Right lung (tissue), 5 donors: Measurements from ENCODE around the gene CELF2. TPM values are rescaled to one million over a fixed set of nuclear protein-coding genes. Genes with fewer than 3 reads are reported as not detected.
A peak's percentile ranks its signal among the peaks of the same experiment; 100 is the strongest.

Experiments used
- DNase-seq, 2 donors: peaks; one replicate each; pipeline ENCODE4 v3.0.0-alpha.2; 2013
- polyA plus RNA-seq, 5 donors: library from polyadenylated mRNA; unstranded; fragments of 120-200 nt; gene quantifications; one replicate each; pipeline versions ENCODE4 v1.2.1 to v1.2.3, GENCODE V29; 2013; ENCODE audit warnings: inconsistent platforms in 1 of 5, low replicate concordance in 1 of 5; ENCODE audit not compliant: insufficient read length in 5 of 5, insufficient read depth in 1 of 5

Gene CELF2
- polyA plus RNA-seq, 5 donors, result 40.6 to 73.4 (median 59.8) TPM

- DNase-seq, result no peak
These were observed 247.8 kb downstream of the CELF2 start for GRCh38 chr10:11265484-11265883.

DNA sequence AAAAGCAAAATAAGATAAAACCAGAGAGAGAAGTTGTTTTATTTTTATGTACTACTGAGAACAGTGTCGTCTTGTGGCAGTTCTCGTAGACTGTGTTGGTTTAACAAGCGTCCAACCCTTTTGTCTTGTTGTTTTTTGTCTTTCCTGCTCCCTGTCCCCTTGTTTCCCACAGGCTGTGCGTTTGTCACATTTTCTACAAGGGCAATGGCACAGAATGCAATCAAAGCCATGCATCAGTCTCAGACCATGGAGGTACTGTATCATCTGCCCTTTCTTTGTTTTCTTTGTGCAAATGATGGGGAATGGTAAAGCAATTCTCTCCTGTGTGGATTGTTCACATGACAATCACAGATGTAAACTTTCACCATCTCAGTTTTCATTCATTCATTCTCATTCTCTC, 248.8 kb downstream of the CELF2 start:
- DNase-seq, result no peak

GRCh38 chr10:11270135-11270857, 252.6 kb downstream of the CELF2 start:
- peak; percentile 71 to 78 for DNase-seq

DNA sequence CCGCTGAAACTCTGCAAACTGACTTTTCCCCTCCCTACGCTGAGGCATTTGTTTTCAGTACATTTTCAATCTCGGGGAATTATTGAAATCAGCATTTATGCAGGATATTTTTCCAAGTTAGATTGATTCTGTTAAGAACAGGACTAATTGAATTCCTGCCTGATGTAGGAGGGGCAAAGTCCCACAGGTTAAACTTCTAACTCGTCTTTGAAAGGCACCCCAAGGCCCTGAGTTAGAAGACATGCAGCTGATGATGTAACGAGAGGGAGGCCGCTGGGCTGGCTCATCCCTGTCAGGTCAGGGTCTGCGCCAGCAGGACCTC, 253.1 kb downstream of the CELF2 start:
- no peak for DNase-seq

GRCh38 chr10:11272915-11273389, 255.3 kb downstream of the CELF2 start:
- no peak for DNase-seq

DNA sequence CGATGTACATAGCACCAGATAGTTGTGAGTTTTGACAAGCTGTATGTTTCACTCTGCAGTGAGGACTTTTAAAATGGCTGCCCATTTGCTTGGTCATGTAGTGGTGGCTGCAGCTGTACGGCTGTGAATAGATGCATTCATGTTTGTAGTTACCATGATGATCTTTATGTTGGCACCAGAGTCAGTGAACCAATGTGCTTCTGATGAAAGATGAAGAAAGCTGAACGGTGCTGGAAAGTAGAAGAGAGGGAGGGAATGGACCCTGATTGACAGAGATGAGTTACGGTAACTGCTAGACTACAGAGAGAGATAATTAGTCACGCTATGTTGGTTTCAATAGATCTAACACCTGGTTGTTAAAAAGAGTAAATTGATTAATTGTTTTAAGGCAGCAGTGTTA, 256.8 kb downstream of the CELF2 start:
- no peak for DNase-seq

GRCh38 chr10:11275651-11276050, 258.0 kb downstream of the CELF2 start:
- DNase-seq, result no peak

- no peak for DNase-seq
These were observed 258.8 kb downstream of the CELF2 start for GRCh38 chr10:11276449-11276990.

DNA sequence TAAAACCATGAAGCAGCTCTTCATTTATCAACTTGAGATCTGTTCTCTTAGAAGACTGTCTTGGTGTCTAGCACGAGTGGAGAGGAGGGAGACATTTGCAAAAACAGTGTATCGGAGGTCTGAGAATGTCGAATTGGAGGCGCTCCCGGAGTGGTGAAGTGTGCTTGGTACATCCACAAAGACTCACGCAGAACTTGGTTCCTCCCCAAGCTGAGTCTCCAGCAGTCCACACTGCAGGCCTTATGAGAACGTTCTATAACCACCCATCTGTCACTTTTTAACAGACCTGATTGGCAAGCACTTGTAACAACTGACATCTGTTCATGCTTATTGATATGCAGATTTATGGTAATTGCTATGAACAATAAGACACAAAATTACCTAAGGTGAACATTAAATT, 261.6 kb downstream of the CELF2 start:
- no peak for DNase-seq

DNA sequence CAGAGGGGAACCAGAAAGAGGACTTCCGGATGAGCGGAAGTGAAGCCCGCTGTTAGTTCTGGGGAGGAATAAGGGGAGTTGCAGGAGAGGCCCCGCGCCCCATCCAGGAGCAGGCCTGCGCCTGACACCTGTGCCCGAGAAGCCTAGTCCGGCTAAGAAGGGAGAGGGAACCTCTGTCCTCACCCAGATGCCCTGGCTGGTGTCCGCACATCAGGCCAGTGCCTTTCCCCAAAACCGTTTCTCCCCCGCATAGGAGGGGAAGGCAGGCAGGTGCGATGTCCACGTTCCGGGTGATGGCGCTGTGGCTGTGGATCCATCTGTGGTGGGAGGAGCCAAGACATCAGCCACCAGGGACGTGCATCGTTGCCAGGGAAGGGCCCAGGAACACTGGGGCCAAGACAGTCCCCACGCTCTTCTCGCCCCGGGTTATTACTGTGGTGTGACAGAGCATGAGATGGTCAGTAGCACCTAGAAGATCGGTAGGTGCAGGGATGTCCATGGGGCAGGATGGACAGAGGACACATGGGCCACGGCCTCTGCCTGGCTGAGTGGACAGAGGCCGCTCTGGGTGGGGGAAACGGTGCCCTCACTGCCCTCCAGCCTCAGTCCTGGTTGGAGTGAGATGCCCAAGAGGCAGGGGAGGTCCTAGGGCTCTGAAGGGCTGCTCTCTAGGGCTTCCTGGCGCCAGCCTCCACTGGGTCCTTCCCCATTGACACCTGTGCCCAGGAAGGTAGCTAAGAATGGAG, 262.7 kb downstream of the CELF2 start:
- no peak for DNase-seq

- DNase-seq, result no peak
These were observed 264.5 kb downstream of the CELF2 start for GRCh38 chr10:11282156-11282555.

- no peak for DNase-seq
These were observed 265.0 kb downstream of the CELF2 start for GRCh38 chr10:11282661-11283060.

DNA sequence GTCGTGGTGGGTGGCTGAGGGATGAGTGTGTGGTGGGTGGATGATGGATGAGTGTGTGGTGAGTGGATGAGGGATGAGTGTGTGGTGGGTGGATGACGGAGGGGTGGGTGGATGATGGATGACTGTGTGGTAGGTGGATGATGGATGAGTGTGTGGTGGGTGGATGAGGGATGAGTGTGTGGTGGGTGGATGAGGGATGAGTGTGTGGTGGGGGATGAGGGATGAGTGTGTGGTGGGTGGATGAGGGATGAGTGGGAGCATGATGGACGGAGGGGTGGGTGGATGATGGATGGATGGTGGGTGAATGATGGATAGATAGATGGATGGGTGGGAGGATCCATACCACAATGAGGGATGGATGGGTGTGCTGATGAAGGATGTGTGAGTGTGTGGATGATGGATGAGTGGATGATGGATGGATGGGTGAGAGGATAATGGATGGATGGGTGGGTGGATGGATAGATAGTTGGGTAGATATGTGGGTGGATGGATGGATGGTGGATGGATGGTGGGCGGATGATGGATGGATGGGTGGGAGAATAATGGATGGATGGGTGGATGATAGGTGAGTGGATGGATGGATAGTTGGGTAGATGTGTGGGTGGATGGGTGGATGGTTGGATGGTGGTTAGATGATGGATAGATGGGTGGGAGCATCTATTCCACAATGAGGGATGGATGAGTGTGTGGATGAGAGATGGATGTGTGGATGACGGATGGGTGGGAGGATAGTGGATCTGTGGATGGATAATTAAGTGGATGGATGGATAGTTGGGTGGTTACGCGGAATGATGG, 266.8 kb downstream of the CELF2 start:
- DNase-seq, result no peak

GRCh38 chr10:11285171-11285570, 267.5 kb downstream of the CELF2 start:
- DNase-seq, result no peak

GRCh38 chr10:11286261-11286852, 268.7 kb downstream of the CELF2 start:
- DNase-seq, result no peak

DNA sequence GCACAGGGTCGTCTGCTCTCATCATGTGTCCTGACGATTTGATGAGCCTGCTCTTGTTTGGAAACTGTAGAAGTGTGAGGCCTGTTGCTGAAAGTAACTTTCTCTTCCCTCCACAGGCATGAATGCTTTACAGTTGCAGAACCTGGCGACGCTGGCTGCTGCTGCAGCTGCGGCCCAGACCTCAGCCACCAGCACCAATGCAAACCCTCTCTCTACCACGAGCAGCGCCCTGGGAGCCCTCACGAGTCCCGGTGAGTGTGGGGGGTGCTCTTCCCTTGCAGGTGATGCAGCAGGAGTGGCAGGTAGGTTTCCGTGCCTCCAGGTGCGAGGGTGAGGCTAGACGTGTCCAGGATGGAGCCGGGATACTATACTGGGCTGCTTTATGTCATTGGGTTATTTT, 270.6 kb downstream of the CELF2 start:
- DNase-seq, result no peak

GRCh38 chr10:11290156-11290890, 272.7 kb downstream of the CELF2 start:
- no peak for DNase-seq

GRCh38 chr10:11292576-11293302, 275.1 kb downstream of the CELF2 start:
- DNase-seq, result no peak

DNA sequence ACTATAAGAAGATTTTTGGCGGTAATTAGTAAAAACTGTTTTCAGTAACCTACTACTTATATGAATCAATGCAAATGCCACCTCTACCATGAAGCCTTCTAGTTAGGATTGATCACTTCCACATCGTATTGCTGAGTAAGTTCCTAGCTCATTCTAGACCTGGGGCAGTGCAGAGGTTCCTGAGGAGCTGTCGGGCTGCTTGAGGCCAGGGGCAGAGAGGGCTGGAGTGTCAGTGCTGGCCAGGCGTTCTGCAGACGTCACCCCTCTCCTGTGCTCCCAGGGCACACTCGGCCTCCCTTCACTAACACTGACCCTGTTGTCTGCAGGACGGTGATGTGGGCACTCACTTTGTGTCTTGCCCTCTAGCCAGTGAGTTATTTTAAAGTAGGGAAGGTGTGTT, 275.7 kb downstream of the CELF2 start:
- DNase-seq, result no peak

DNA sequence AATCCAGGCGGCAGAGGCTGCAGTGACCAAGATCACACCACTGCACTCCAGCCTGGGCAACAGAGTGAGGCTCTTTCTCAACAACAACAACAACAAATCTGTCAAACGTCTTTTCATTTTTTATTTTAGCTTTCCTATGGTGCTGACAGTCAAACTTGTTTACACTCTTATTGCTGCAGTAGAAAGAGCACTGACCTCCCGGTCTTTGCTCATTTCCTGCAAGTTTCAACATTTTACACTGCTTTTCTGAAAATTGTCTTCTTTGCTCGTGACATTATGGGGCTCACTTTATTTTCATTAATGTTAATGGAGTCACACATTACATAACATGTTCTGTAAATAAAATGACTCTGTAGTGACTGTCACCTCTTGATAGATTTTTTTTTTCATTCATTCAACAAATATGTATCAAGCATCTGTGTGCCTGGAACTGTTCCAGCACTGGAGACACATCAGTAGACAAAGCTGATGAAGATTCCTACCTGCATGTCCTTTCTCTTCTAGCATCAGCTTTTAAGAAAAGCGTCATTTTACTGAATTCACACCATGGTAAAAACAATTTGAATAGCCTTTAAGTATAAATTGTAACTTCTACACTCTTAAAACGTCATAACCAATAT, 277.3 kb downstream of the CELF2 start:
- no peak for DNase-seq
